ENCODE data around the gene ZNF226.
"Not testable (repeated sequence)": the region's sequence is repeated elsewhere in the genome, so short reads cannot be mapped to it uniquely, and the experiment has no call there.

Gene ZNF226

DNA sequence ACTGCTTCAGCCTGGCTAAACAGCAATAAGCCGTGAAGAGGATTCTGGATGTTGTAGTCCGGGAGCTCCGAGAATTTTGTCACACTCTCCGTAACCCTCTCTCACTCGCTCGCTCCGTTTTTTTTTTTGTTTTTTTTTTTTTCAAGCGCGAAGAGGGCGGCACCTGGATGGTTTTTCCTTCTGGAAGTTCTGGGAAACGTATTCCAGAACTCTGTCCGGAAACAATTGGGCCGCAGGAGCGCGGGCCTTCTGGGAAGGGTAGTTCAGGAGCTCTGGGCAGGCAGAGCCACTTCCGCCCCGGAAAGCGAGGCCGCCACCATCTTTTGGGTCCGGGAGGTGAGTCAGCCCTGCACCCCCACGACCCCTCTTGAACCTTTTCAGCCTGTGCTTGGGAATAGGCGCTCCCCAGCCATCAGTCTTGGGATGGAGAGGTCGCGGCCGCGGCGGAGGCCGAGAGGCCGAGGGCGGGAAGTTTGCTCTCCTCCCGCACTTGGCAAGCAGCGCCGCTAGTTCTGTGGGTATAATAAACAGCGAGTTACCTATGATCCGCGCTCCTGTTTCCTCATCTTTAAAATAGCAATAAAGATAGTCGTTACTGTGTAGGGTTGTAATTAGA, 47.5 kb downstream of the ZNF226 start, which contains the start of gene ZNF227:
ZNF227 (plus strand) TSS at position 283 of the 616 bp plus-strand sequence. CDS start 5,261 bp downstream, outside the sequence.
- DNase-seq (ENCODE audit: low read depth), result peak; percentile 68

DNA sequence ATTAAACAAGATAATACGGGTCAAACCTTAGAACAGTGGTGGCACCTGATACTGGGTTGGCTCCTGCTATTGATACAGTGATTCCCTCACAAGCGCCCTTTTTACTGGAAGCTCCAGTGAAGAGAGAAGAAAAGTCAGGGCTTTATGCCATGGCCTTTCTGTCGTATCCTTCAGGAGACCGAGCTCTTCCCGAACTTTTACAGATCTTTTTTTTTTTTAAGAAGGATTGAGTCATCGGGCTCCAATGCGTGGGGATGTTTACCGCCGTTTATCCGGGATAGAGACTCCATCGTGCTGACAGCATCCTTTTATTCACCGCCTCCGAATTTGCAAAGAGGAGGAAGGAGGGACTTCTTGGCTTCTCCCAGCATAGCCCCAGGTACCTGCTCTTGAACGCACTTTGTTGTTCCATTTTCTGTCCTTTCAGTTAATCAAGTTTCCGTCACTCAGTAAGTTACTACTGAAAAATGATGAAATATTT, 48.0 kb downstream of the ZNF226 start:
- DNase-seq (ENCODE audit: low read depth), result no peak

DNA sequence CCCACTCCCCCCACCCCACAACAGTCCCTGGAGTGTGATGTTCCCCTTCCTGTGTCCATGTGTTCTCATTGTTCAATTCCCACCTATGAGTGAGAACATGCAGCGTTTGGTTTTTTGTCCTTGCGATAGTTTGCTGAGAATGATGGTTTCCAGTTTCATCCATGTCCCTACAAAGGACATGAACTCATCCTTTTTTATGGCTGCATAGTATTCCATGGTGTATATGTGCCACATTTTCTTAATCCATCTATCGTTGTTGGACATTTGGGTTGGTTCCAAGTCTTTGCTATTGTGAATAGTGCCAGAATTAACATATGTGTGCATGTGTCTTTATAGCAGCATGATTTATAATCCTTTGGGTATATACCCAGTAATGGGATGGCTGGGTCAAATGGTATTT, 55.0 kb downstream of the ZNF226 start:
- DNase-seq (ENCODE audit: low read depth), result not testable (repeated sequence)

DNA sequence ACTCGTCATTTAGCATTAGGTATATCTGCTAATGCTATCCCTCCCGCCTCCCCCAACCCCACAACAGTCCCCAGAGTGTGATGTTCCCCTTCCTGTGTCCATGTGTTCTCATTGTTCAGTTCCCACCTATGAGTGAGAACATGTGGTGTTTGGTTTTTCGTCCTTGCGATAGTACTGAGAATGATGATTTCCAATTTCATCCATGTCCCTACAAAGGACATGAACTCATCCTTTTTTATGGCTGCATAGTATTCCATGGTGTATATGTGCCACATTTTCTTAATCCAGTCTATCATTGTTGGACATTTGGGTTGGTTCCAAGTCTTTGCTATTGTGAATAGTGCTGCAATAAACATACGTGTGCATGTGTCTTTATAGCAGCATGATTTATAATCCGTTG, 55.9 kb downstream of the ZNF226 start:
- DNase-seq (ENCODE audit: low read depth), result not testable (repeated sequence)

DNA sequence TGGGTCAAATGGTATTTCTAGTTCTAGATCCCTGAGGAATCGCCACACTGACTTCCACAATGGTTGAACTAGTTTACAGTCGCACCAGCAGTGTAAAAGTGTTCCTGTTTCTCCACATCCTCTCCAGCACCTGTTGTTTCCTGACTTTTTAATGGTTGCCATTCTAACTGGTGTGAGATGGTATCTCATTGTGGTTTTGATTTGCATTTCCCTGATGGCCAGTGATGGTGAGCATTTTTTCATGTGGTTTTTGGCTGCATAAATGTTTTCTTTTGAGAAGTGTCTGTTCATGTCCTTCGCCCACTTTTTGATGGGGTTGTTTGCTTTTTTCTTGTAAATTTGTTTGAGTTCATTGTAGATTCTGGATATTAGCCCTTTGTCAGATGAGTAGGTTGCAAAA, 56.4 kb downstream of the ZNF226 start:
- not testable (repeated sequence) for DNase-seq (ENCODE audit: low read depth)
